Suprapubic skin (tissue), 4 donors: ENCODE results near the gene SCN5A.

ENCODE experiments used
- CTCF ChIP-seq, 2 donors: fragments of 200-600 bp in 1 of 2; fragments of 450-650 bp in 1 of 2; sonication (generic) in 1 of 2; IDR thresholded peaks; one replicate each; pipeline ENCODE4 v1.5.1; 2016 to 2019; ENCODE audit warnings: antibody characterized with exemption in 2 of 2, mild to moderate bottlenecking in 1 of 2, moderate library complexity in 1 of 2
- EP300 ChIP-seq: sonication (generic); formaldehyde crosslinking; IDR thresholded peaks from one replicate; pipeline ENCODE4 v1.6.1; 2017; ENCODE audit warnings: antibody characterized with exemption
- POLR2A ChIP-seq, 2 donors: fragments of 450-650 bp; IDR thresholded peaks; one replicate each; pipeline ENCODE4 v1.6.1; 2017; ENCODE audit warnings: antibody characterized with exemption in 2 of 2, mild to moderate bottlenecking in 2 of 2, moderate library complexity in 2 of 2
- POLR2AphosphoS5 ChIP-seq, 3 donors: sonication (generic); formaldehyde crosslinking; IDR thresholded peaks; one replicate each; pipeline ENCODE4 v1.6.1; 2017; ENCODE audit warnings: antibody characterized with exemption in 3 of 3

GRCh38 chr3:38623539-38623938 is 25.9 kb downstream of the SCN5A start:
- TF ChIP-seq CTCF (IDR thresholded peaks at IDR 0.05) (no peak), POLR2AphosphoS5 (IDR thresholded peaks at IDR 0.05) (no peak), POLR2A (IDR thresholded peaks at IDR 0.05) (no peak), EP300 (no peak)
